Endodermal cell (in vitro differentiated cells): Measurements from ENCODE around the gene PTTG1IP. TPM values are rescaled to one million over a fixed set of nuclear protein-coding genes. Genes with fewer than 3 reads are reported as not detected.

Source experiments
- DNase-seq: peaks from one replicate; pipeline ENCODE4 v3.0.0-alpha.2; 2017
- H3K27ac ChIP-seq: 2 replicates; pipeline ENCODE4 v1.5.1; 2013; ENCODE audit warnings: mild to moderate bottlenecking, low read depth, low read length, moderate library complexity
- H3K27me3 ChIP-seq: 2 replicates; pipeline ENCODE4 v1.6.1; 2013; ENCODE audit warnings: mild to moderate bottlenecking, low read length, moderate library complexity; ENCODE audit not compliant: insufficient read depth, control insufficient read depth, poor library complexity, severe bottlenecking
- H3K36me3 ChIP-seq: 2 replicates; pipeline ENCODE4 v1.7.0; 2013; ENCODE audit warnings: mild to moderate bottlenecking, low read length, moderate library complexity; ENCODE audit not compliant: control insufficient read depth, insufficient read depth
- H3K4me1 ChIP-seq: one replicate; pipeline ENCODE4 v1.7.0; 2013; ENCODE audit warnings: low read length; ENCODE audit not compliant: control insufficient read depth, insufficient read depth
- H3K4me3 ChIP-seq: 2 replicates; pipeline ENCODE4 v1.5.1; 2013; ENCODE audit warnings: mild to moderate bottlenecking, low read length, moderate library complexity
- H3K9ac ChIP-seq: 2 replicates; pipeline ENCODE4 v1.6.1; 2013; ENCODE audit warnings: mild to moderate bottlenecking, low read length, moderate library complexity; ENCODE audit not compliant: poor library complexity, severe bottlenecking; ENCODE audit errors: extremely low read depth
- H3K9me3 ChIP-seq: 2 replicates; pipeline ENCODE4 v1.6.1; 2013; ENCODE audit warnings: mild to moderate bottlenecking, low read length, moderate library complexity; ENCODE audit not compliant: control insufficient read depth
- H3K27ac Mint-ChIP-seq: 2 replicates; pipeline ENCODE4 v1.8.0; 2020; ENCODE audit warnings: mixed read lengths
- H3K27me3 Mint-ChIP-seq: 2 replicates; pipeline ENCODE4 v1.8.0; 2021; ENCODE audit warnings: mild to moderate bottlenecking, mixed read lengths; ENCODE audit not compliant: insufficient read depth
- H3K36me3 Mint-ChIP-seq: 2 replicates; pipeline ENCODE4 v1.8.0; 2020; ENCODE audit warnings: low read depth, mixed read lengths
- H3K4me1 Mint-ChIP-seq: 2 replicates; pipeline ENCODE4 v1.8.0; 2020; ENCODE audit warnings: mixed read lengths
- H3K4me3 Mint-ChIP-seq: 2 replicates; pipeline ENCODE4 v1.8.0; 2020; ENCODE audit warnings: mild to moderate bottlenecking, moderate library complexity, mixed read lengths
- H3K9me3 Mint-ChIP-seq: 2 replicates; pipeline ENCODE4 v1.8.0; 2020; ENCODE audit warnings: mild to moderate bottlenecking, mixed read lengths
- CTCF ChIP-seq: fragments of 200-600 bp; sonication (generic); conservative IDR thresholded peaks from 2 replicates; pipeline ENCODE4 v1.5.0; 2021; ENCODE audit warnings: antibody characterized with exemption, mild to moderate bottlenecking
- WGBS, 2 experiments: methylation state at CpG; one replicate each; pipeline versions ENCODE4 v1.1.5 to v1.1.7; 2013; ENCODE audit warnings: missing lambda C conversion rate in 2 of 2, mixed read lengths in 1 of 2; ENCODE audit not compliant: insufficient coverage in 1 of 2, insufficient read length in 1 of 2; 5-methylcytosine and 5-hydroxymethylcytosine counted together
- total RNA-seq, 2 donors: library from RNA; stranded (reverse); fragmentation: NEBNext Ultra II Directional in 1 of 2; extraction: Animal tissue kit (Norgen Biotek cat#: 25700) in 1 of 2; gene quantifications; 2 replicates in 1 of 2; 3 replicates in 1 of 2; pipeline ENCODE4 v1.2.1, GENCODE V29; 2021

The PTTG1IP gene
- total RNA-seq, 2 donors from 2014 or later: 155 to 168 TPM

DNA sequence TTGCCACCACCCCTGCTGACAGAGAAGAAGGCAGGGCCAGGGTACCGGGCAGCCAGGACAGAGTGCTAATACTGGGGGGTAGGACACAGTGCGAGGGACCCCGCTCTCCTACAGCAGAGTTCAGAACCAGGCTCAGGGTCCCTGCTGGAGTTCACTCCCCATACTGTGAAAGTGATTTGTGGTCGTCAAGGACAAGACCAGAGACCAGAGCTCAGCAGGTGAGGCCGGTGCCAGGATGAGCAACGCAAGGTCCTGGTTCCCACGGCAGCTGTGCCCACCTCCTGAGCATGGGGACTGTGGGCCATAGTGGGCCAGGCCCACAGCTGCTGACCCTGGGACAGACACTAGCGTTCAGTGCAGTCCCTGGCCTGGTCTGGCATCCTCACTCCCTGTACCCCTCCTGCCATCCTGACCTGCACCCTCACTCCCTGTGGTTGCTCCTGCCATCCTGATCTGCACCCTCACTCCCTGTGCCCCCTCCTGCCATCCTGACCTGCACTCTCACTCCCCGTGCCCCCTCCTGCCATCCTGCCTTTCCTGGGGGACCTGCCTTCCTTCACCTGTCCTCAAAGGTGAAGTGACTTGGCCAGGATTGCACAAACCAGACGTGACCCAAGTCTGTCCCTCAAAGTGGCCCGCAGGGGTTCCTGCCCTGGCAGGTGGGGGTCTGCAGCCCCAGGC is 13.8 kb upstream of the PTTG1IP start:
- Mint-ChIP-seq H3K9me3 (no peaks in the 10 kb centered on the region), H3K27me3 (no peaks in the 10 kb centered on the region), H3K27ac (no peak overlapping the region), H3K36me3 (no peaks in the 10 kb centered on the region), H3K4me1 (no peaks in the 10 kb centered on the region), H3K4me3 (no peak overlapping the region)
- H3K27ac ChIP-seq: no peak overlapping the region
- no peaks in the 10 kb centered on the region for H3K36me3 ChIP-seq
- 87 to 90% methylated on average over 7 to 11 of the region's 11 CpGs for WGBS, 2 experiments
- no peak for TF ChIP-seq CTCF
- H3K4me1 ChIP-seq: no peaks in the 10 kb centered on the region
- no peaks in the 10 kb centered on the region for H3K9me3 ChIP-seq
- no peak overlapping the region for H3K9ac ChIP-seq
- H3K27me3 ChIP-seq: no peaks in the 10 kb centered on the region
- H3K4me3 ChIP-seq: no peak overlapping the region
- DNase-seq: peak; percentile 32

DNA sequence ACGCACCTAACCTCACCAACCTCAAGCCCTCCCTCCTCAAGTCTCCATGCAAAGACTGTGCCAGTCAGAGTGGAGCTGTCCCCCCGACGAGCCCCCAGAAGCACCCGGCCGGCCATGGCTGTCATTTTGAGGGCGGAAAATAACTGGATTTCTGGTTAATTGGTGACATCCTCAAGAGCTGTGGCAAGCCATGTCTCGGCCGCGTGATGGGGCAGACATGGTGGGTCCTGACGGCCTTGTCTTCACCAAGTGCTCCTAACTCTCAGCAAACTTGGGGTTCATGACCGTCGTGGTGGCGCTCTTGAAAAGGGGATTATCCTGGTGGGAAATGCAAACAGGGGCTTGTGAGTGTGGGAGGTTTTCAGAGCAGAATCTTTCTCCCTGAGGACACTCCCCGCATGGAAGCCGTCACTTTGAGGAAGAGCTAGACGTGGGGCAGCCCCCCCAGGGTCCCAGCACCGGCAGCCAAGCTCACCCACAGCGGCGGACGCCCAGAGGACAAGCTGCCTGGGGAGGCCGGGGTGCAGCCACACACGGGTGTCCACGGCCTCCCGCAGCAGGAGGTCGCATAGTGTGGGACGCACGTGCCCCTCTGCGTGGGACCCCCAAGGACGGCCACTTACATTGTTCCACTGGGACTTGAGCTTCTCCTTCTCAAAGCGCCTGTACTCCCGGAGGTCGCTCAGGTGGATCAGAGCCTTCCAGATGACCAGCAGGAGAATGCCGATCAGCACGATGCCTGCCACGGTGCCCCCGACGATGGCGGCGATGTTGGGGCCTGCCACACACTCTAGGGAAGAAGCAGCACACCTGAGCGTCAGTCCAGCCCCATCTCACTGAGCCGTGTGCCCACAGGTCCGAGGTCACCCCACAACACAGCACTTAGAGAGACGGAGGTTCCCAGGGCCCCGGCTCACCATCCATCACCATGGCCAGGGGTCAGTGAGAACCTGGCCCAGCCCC is 12.9 kb upstream of the PTTG1IP start:
- WGBS, 2 experiments: 90 to 93% methylated on average over 34 to 44 of the region's 44 CpGs
- Histone ChIP-seq H3K4me3 (no peak overlapping the region), H3K9me3 (no peaks in the 10 kb centered on the region), H3K9ac (no peak overlapping the region), H3K4me1 (no peaks in the 10 kb centered on the region), H3K27me3 (no peaks in the 10 kb centered on the region), H3K36me3 (no peaks in the 10 kb centered on the region), H3K27ac (no peak overlapping the region)
- Mint-ChIP-seq H3K36me3 (no peaks in the 10 kb centered on the region), H3K27ac (no peak overlapping the region), H3K4me3 (no peak overlapping the region), H3K9me3 (no peaks in the 10 kb centered on the region), H3K27me3 (no peaks in the 10 kb centered on the region), H3K4me1 (no peaks in the 10 kb centered on the region)
- no peak for DNase-seq
- no peak for TF ChIP-seq CTCF

- Histone ChIP-seq H3K4me1 (no peaks in the 10 kb centered on the region), H3K36me3 (no peaks in the 10 kb centered on the region), H3K27ac (no peak overlapping the region), H3K9ac (no peak overlapping the region), H3K4me3 (no peak overlapping the region), H3K9me3 (no peaks in the 10 kb centered on the region), H3K27me3 (no peaks in the 10 kb centered on the region)
- TF ChIP-seq CTCF: no peak
- Mint-ChIP-seq H3K27me3 (no peaks in the 10 kb centered on the region), H3K4me1 (no peaks in the 10 kb centered on the region), H3K9me3 (no peaks in the 10 kb centered on the region), H3K36me3 (no peaks in the 10 kb centered on the region), H3K27ac (no peak overlapping the region), H3K4me3 (no peak overlapping the region)
- DNase-seq: no peak
- WGBS, 2 experiments: 73 to 90% methylated on average over 3 to 10 of the region's 11 CpGs
These were observed 12.1 kb upstream of the PTTG1IP start for GRCh38 chr21:44885615-44886014.
